Caco-2 (cell line): ENCODE data around the gene KIAA0753. TPM values are rescaled to one million over a fixed set of nuclear protein-coding genes. Genes with fewer than 3 reads are reported as not detected.
A peak's percentile ranks its signal among the peaks of the same experiment; 100 is the strongest.
"Not testable (repeated sequence)": the region's sequence is repeated elsewhere in the genome, so short reads cannot be mapped to it uniquely, and the experiment has no call there.

ENCODE experiments used
- BruUV-seq: library from RNA; stranded (reverse); fragments of 400-500 nt; replicated peaks from 2 replicates; lab custom pipeline; 2021; lab: Mats Ljungman, UMichigan
- CTCF ChIA-PET: fragments of 300-600 bp; sonication (Branson Sonifier 250); formaldehyde crosslinking; loops from one replicate; lab custom pipeline; 2022; ENCODE audit warnings: antibody characterized with exemption; lab: Charles Lee
- POLR2A ChIA-PET: fragments of 300-600 bp; sonication (Branson Sonifier 250); formaldehyde crosslinking; loops from one replicate; lab custom pipeline; 2022; ENCODE audit warnings: antibody characterized with exemption; lab: Charles Lee
- DNase-seq, 2 experiments: peaks; one replicate each; pipeline versions ENCODE4 v3.0.0 to v3.0.0-alpha.2; 2020 to 2022
- H3K27me3 ChIP-seq: replicated peaks from 2 replicates; pipeline ENCODE4 v1.6.0; 2011; ENCODE audit warnings: low read length; ENCODE audit not compliant: control insufficient read depth, insufficient read depth
- H3K36me3 ChIP-seq: 2 replicates; pipeline ENCODE4 v1.5.1; 2011; ENCODE audit warnings: low read length; ENCODE audit not compliant: control insufficient read depth, insufficient read depth
- H3K4me1 ChIP-seq: fragments of 250-450 bp; sonication (Bioruptor Pico); 2 replicates; pipeline ENCODE4 v1.5.1; 2020; ENCODE audit warnings: mild to moderate bottlenecking
- H3K4me3 ChIP-seq: 2 replicates; pipeline ENCODE4 v1.5.1; 2011; ENCODE audit warnings: low read depth, mild to moderate bottlenecking, control low read depth, low read length
- H3K9me3 ChIP-seq: fragments of 250-450 bp; sonication (Bioruptor Pico); 2 replicates; pipeline ENCODE4 v1.5.1; 2020; ENCODE audit warnings: mild to moderate bottlenecking, moderate library complexity
- H3K27ac Mint-ChIP-seq: one replicate; pipeline ENCODE4 v1.8.0; 2022; ENCODE audit warnings: mixed read lengths; ENCODE audit not compliant: unreplicated experiment
- H3K27me3 Mint-ChIP-seq: one replicate; pipeline ENCODE4 v1.8.0; 2022; ENCODE audit warnings: mixed read lengths; ENCODE audit not compliant: insufficient read depth, unreplicated experiment
- H3K36me3 Mint-ChIP-seq: one replicate; pipeline ENCODE4 v1.8.0; 2022; ENCODE audit warnings: mild to moderate bottlenecking, mixed read lengths; ENCODE audit not compliant: insufficient read depth, unreplicated experiment
- H3K4me1 Mint-ChIP-seq: one replicate; pipeline ENCODE4 v1.8.0; 2022; ENCODE audit warnings: low read depth, mixed read lengths; ENCODE audit not compliant: unreplicated experiment
- H3K4me3 Mint-ChIP-seq: one replicate; pipeline ENCODE4 v1.8.0; 2022; ENCODE audit warnings: mild to moderate bottlenecking, moderate library complexity, mixed read lengths; ENCODE audit not compliant: unreplicated experiment
- H3K9me3 Mint-ChIP-seq: one replicate; pipeline ENCODE4 v1.8.0; 2022; ENCODE audit warnings: mixed read lengths; ENCODE audit not compliant: unreplicated experiment
- intact Hi-C: fragments of 100-400 bp; cut with micrococcal nuclease; formaldehyde crosslinking; loops from one replicate; pipeline ENCODE4 v1.10.0; 2022; ENCODE audit not compliant: unreplicated experiment
- total RNA-seq: library from RNA; stranded (reverse); gene quantifications from 2 replicates; pipeline ENCODE4 v1.2.3, GENCODE V29; 2022
- TF ChIP-seq, protein P1 (sequence below), 2 experiments: fragments of 200-600 bp in 1 of 2; IDR thresholded peaks; 1 replicate in 1 of 2; 2 replicates in 1 of 2; pipeline versions ENCODE4 v1.5.1 to v1.8.0; 2011 to 2022; ENCODE audit warnings: antibody characterized with exemption in 1 of 2, control low read depth in 1 of 2, inconsistent platforms in 1 of 2, low read depth in 1 of 2, low read length in 1 of 2, mild to moderate bottlenecking in 1 of 2, moderate library complexity in 1 of 2; ENCODE audit not compliant: insufficient read depth in 1 of 2, severe bottlenecking in 1 of 2, unreplicated experiment in 1 of 2

Gene KIAA0753
- total RNA-seq, 1 experiment from 2014 or later, result 7.7 TPM

DNA sequence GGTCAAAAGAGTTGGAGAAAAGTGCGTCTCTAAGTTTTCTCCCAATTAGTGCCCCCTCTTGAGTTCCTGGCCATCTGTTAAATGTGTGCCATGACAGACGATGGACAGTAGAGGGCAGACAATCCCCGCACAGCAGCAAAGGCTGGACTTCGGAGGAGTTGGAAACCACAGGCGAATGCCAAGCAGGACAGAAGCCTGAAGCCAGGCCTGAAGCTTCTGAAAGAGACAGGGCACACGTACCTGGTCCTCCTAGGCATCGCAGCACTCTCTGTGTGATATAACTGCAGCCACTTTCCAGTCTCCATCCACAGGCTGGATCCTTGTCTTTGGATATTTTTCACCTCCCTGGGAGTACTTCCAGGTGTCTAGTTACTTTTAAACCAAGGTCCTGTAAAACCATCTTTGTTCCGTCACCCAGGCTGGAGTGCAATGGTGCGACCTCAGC, 25.6 kb upstream of the KIAA0753 start:
- no peaks in the 10 kb centered on the region for H3K9me3 ChIP-seq
- Mint-ChIP-seq H3K9me3 (no peaks in the 10 kb centered on the region), H3K27ac (no peak overlapping the region), H3K27me3 (no peaks in the 10 kb centered on the region), H3K4me1 (no peaks in the 10 kb centered on the region), H3K36me3 (no peaks in the 10 kb centered on the region), H3K4me3 (no peak overlapping the region)
- peak; percentile 66 to 69 for DNase-seq
- intact Hi-C loops, result loop anchor here (2.0 to 10.0 kb wide), 4 partner anchors 46 to 339 kb away; partner anchors contain the start of gene SLC13A5
- TF ChIP-seq, protein P1, sequence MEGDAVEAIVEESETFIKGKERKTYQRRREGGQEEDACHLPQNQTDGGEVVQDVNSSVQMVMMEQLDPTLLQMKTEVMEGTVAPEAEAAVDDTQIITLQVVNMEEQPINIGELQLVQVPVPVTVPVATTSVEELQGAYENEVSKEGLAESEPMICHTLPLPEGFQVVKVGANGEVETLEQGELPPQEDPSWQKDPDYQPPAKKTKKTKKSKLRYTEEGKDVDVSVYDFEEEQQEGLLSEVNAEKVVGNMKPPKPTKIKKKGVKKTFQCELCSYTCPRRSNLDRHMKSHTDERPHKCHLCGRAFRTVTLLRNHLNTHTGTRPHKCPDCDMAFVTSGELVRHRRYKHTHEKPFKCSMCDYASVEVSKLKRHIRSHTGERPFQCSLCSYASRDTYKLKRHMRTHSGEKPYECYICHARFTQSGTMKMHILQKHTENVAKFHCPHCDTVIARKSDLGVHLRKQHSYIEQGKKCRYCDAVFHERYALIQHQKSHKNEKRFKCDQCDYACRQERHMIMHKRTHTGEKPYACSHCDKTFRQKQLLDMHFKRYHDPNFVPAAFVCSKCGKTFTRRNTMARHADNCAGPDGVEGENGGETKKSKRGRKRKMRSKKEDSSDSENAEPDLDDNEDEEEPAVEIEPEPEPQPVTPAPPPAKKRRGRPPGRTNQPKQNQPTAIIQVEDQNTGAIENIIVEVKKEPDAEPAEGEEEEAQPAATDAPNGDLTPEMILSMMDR (IDR thresholded peaks at IDR 0.05; ENCODE audit: insufficient read depth in 1 of 2, low read depth in 1 of 2, low read length in 1 of 2, severe bottlenecking in 1 of 2, unreplicated experiment in 1 of 2), result peak; percentile 47 to 81
- no peaks in the 10 kb centered on the region for H3K36me3 ChIP-seq
- H3K4me3 ChIP-seq, result no peak overlapping the region
- H3K27me3 ChIP-seq, result no peaks in the 10 kb centered on the region
- ChIA-PET POLR2A (no interaction called here), CTCF (interaction anchor here (0.6 to 1.4 kb wide), 3 partner anchors 34 to 178 kb away, joined by 3 to 6 read pairs (median 6); partner anchors contain the start of gene TEKT1)
- no peaks in the 10 kb centered on the region for H3K4me1 ChIP-seq
- BruUV-seq, result no TSS peak

DNA sequence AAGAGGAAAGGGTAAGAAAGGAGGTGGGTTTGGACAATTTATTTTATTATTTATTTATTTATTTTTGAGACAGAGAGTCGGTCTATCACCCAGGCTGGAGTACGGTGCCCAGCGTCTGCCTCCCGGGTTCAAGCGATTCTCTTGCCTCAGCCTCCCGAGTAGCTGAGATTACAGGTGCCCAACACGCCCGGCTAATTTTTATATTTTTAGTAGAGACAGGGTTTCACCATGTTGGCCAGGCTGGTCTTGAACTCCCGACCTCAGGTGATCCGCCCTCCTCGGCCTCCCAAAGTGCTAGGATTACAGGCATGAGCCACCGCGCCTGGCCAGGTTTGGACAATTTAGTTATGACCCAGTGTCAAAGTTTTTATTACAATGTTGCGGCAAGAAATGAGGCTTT, 22.7 kb upstream of the KIAA0753 start:
- H3K4me3 ChIP-seq, H3K4me1 Mint-ChIP-seq, CTCF ChIA-PET, H3K4me3 Mint-ChIP-seq, H3K27me3 Mint-ChIP-seq, H3K27ac Mint-ChIP-seq, BruUV-seq, DNase-seq, POLR2A ChIA-PET, H3K36me3 Mint-ChIP-seq, H3K9me3 Mint-ChIP-seq, H3K9me3 ChIP-seq, H3K27me3 ChIP-seq, H3K36me3 ChIP-seq, H3K4me1 ChIP-seq: not testable (repeated sequence)
- intact Hi-C loops, result loop anchor here (10.0 kb wide), 1 partner anchor 342 kb away; no protein-coding TSS in a partner anchor

DNA sequence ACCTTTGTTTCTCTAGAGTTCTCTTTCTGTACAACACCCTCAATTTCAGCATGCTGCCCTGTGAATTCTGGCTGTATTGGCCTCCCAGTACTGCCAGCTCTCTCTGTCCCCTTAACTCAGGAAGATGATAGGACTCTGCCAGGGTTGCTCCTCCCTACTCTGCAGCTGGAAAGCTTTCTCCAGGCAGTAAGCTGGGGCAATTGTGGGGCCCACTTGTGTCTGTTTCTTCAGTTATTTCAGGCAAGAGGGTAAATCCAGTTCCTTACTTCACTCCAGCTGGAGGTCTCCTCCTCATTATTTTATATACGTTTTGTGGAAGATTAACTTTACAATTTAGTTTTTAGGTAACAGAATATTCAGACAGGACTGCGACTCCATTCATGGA, 20.9 kb upstream of the KIAA0753 start:
- TF ChIP-seq, protein P1 (IDR thresholded peaks at IDR 0.05; ENCODE audit: insufficient read depth in 1 of 2, low read depth in 1 of 2, low read length in 1 of 2, severe bottlenecking in 1 of 2, unreplicated experiment in 1 of 2), result no peak
- Histone ChIP-seq H3K4me3 (no peak overlapping the region), H3K27me3 (no peaks in the 10 kb centered on the region), H3K9me3 (no peaks in the 10 kb centered on the region), H3K4me1 (no peaks in the 10 kb centered on the region), H3K36me3 (no peaks in the 10 kb centered on the region)
- ChIA-PET CTCF (no interaction called here), POLR2A (no interaction called here)
- no TSS peak for BruUV-seq
- Mint-ChIP-seq H3K4me1 (no peaks in the 10 kb centered on the region), H3K9me3 (no peaks in the 10 kb centered on the region), H3K27ac (no peak overlapping the region), H3K36me3 (peaks cover 8% of the 10 kb centered on the region), H3K4me3 (no peak overlapping the region), H3K27me3 (no peaks in the 10 kb centered on the region)
- intact Hi-C loops, result loop anchor here (10.0 kb wide), 1 partner anchor 343 kb away; no protein-coding TSS in a partner anchor
- no peak for DNase-seq
